ENCODE data around the gene HBA1. TPM values are rescaled to one million over a fixed set of nuclear protein-coding genes. Genes with fewer than 3 reads are reported as not detected.
"Not testable (repeated sequence)": the region's sequence is repeated elsewhere in the genome, so short reads cannot be mapped to it uniquely, and the experiment has no call there.

HBA1 gene
- total RNA-seq, 2 experiments from 2014 or later = not detected

DNA sequence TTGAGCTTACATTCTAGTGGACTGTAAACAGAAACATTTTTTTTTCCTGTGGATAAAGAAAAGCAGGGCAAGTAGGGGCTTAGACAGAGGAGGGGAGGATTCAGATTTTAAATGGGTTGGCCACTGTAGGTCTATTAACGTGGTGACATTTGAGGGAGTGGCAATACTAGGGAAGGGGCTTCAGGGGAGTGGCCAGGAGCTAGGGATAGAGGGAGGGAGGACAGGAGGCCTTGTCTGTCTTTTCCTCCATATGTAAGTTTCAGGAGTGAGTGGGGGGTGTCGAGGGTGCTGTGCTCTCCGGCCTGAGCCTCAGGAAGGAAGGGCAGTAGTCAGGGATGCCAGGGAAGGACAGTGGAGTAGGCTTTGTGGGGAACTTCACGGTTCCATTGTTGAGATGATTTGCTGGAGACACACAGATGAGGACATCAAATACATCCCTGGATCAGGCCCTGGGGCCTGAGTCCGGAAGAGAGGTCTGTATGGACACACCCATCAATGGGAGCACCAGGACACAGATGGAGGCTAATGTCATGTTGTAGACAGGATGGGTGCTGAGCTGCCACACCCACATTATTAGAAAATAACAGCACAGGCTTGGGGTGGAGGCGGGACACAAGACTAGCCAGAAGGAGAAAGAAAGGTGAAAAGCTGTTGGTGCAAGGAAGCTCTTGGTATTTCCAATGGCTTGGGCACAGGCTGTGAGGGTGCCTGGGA, 17.2 kb upstream of the HBA1 start:
- CTCF ChIA-PET (ENCODE audit: unreplicated experiment) = no interaction called here
- no peaks in the 10 kb centered on the region for H3K79me2 ChIP-seq (ENCODE audit: insufficient read depth, low read depth, low read length)
- TF ChIP-seq, protein P1, sequence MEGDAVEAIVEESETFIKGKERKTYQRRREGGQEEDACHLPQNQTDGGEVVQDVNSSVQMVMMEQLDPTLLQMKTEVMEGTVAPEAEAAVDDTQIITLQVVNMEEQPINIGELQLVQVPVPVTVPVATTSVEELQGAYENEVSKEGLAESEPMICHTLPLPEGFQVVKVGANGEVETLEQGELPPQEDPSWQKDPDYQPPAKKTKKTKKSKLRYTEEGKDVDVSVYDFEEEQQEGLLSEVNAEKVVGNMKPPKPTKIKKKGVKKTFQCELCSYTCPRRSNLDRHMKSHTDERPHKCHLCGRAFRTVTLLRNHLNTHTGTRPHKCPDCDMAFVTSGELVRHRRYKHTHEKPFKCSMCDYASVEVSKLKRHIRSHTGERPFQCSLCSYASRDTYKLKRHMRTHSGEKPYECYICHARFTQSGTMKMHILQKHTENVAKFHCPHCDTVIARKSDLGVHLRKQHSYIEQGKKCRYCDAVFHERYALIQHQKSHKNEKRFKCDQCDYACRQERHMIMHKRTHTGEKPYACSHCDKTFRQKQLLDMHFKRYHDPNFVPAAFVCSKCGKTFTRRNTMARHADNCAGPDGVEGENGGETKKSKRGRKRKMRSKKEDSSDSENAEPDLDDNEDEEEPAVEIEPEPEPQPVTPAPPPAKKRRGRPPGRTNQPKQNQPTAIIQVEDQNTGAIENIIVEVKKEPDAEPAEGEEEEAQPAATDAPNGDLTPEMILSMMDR (conservative IDR thresholded peaks at IDR 0.05; ENCODE audit: low read length) = no peak
- TF ChIP-seq EZH2phosphoT487 (IDR thresholded peaks at IDR 0.05; ENCODE audit: borderline replicate concordance, low read depth, low read length) = no peak
- DNase-seq (ENCODE audit: low spot score) = no peak
- H3K27ac ChIP-seq (ENCODE audit: low read depth, low read length, poor library complexity, severe bottlenecking) = no peak overlapping the region
- intact Hi-C loops (cut with micrococcal nuclease; ENCODE audit: unreplicated experiment) = no loop called here
- no peak overlapping the region for H3K4me2 ChIP-seq (ENCODE audit: low read length)
- no peaks in the 10 kb centered on the region for H3K36me3 ChIP-seq (ENCODE audit: insufficient read depth, low read length)
- POLR2A ChIA-PET = no interaction called here
- H4K20me1 ChIP-seq (ENCODE audit: insufficient read depth, low read length) = no peaks in the 10 kb centered on the region
- no peaks in the 10 kb centered on the region for H3K9me2 ChIP-seq (ENCODE audit: insufficient read depth, low read length)
- peaks cover 7% of the 10 kb centered on the region for H3K4me1 ChIP-seq (ENCODE audit: insufficient read depth, low read length, poor library complexity, severe bottlenecking)
- no TSS peak for BruUV-seq (replicated peaks)
- H2AFZ ChIP-seq (ENCODE audit: low read length) = no peak overlapping the region
- no peak overlapping the region for H3K4me3 ChIP-seq (ENCODE audit: low read depth, low read length, poor library complexity, severe bottlenecking)
- no peaks in the 10 kb centered on the region for H3K9me3 ChIP-seq (ENCODE audit: low read length)

DNA sequence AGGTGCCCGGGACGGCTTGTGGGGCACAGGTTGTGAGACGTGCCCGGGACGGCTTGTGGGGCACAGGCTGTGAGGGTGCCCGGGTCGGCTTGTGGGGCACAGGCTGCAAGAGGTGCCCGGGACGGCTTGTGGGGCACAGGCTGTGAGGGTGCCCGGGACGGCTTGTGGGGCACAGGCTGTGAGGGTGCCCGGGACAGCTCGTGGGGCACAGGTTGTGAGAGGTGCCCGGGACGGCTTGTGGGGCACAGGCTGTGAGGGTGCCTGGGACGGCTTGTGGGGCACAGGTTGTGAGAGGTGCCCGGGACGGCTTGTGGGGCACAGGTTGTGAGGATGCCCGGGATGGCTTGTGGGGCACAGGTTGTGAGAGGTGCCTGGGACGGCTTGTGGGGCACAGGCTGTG, 16.2 kb upstream of the HBA1 start:
- H3K27ac ChIP-seq (ENCODE audit: low read depth, low read length, poor library complexity, severe bottlenecking); H3K4me2 ChIP-seq (ENCODE audit: low read length); CTCF ChIA-PET (ENCODE audit: unreplicated experiment); H3K79me2 ChIP-seq (ENCODE audit: insufficient read depth, low read depth, low read length); H3K4me1 ChIP-seq (ENCODE audit: insufficient read depth, low read length, poor library complexity, severe bottlenecking); H4K20me1 ChIP-seq (ENCODE audit: insufficient read depth, low read length); POLR2A ChIA-PET; BruUV-seq (replicated peaks); H3K9me3 ChIP-seq (ENCODE audit: low read length); H3K4me3 ChIP-seq (ENCODE audit: low read depth, low read length, poor library complexity, severe bottlenecking); intact Hi-C loops (cut with micrococcal nuclease; ENCODE audit: unreplicated experiment); H3K36me3 ChIP-seq (ENCODE audit: insufficient read depth, low read length); DNase-seq (ENCODE audit: low spot score); H2AFZ ChIP-seq (ENCODE audit: low read length); H3K9me2 ChIP-seq (ENCODE audit: insufficient read depth, low read length): not testable (repeated sequence)

DNA sequence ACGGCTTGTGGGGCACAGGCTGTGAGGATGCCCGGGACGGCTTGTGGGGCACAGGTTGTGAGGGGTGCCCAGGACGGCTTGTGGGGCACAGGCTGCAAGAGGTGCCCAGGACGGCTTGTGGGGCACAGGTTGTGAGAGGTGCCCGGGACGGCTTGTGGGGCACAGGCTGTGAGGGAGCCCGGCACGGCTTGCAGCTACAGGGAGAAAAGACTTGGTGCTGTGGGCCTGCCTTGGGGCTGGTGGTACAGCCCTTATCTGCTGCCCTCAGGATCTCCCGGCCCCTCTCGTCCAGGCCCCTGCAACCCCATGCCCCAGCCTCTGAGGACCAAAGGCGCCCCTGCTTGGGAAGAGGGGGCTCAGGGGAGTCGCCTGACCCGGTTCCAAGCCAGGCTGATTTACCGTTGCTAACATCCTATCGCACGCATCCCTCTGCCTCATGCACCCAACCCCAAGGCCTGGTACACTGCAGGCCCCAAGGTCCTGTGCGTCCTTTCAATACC, 15.7 kb upstream of the HBA1 start:
- H3K4me1 ChIP-seq (ENCODE audit: insufficient read depth, low read length, poor library complexity, severe bottlenecking) = no peaks in the 10 kb centered on the region
- no peaks in the 10 kb centered on the region for H3K79me2 ChIP-seq (ENCODE audit: insufficient read depth, low read depth, low read length)
- H3K4me2 ChIP-seq (ENCODE audit: low read length) = no peak overlapping the region
- no peak overlapping the region for H3K27ac ChIP-seq (ENCODE audit: low read depth, low read length, poor library complexity, severe bottlenecking)
- POLR2A ChIA-PET = no interaction called here
- H3K4me3 ChIP-seq (ENCODE audit: low read depth, low read length, poor library complexity, severe bottlenecking) = no peak overlapping the region
- H2AFZ ChIP-seq (ENCODE audit: low read length) = no peak overlapping the region
- H3K36me3 ChIP-seq (ENCODE audit: insufficient read depth, low read length) = no peaks in the 10 kb centered on the region
- intact Hi-C loops (cut with micrococcal nuclease; ENCODE audit: unreplicated experiment) = no loop called here
- TF ChIP-seq EZH2phosphoT487 (IDR thresholded peaks at IDR 0.05; ENCODE audit: borderline replicate concordance, low read depth, low read length) = no peak
- H3K9me3 ChIP-seq (ENCODE audit: low read length) = no peaks in the 10 kb centered on the region
- no peaks in the 10 kb centered on the region for H3K9me2 ChIP-seq (ENCODE audit: insufficient read depth, low read length)
- BruUV-seq (replicated peaks) = no TSS peak
- DNase-seq (ENCODE audit: low spot score) = no peak
- CTCF ChIA-PET (ENCODE audit: unreplicated experiment) = no interaction called here
- H4K20me1 ChIP-seq (ENCODE audit: insufficient read depth, low read length) = no peaks in the 10 kb centered on the region
